IMR-90 (cell line): ENCODE results near the gene SDCCAG8. TPM values are rescaled to one million over a fixed set of nuclear protein-coding genes. Genes with fewer than 3 reads are reported as not detected.

Experiments
- ATAC-seq: fragments of 200-7000 bp; cut with Tn5 transposase; 2 replicates; pipeline ENCODE4 v1.9.1; 2020; ENCODE audit warnings: low read depth, mild to moderate bottlenecking, moderate library complexity
- BruUV-seq: library from RNA; stranded (reverse); fragments of 400-500 nt; replicated peaks from 2 replicates; lab custom pipeline; 2021; lab: Mats Ljungman, UMichigan
- CTCF ChIA-PET: fragments of 300-600 bp; formaldehyde crosslinking; extraction: SDS; loops from one replicate; lab custom pipeline; 2021; ENCODE audit warnings: antibody characterized with exemption; lab: Yijun Ruan, JAX
- POLR2A ChIA-PET: fragments of 300-600 bp; sonication (Branson Sonifier 250); formaldehyde crosslinking; loops from one replicate; lab custom pipeline; 2022; ENCODE audit warnings: antibody characterized with exemption; ENCODE audit not compliant: unreplicated experiment; lab: Charles Lee
- DNase-seq: peaks from one replicate; pipeline ENCODE4 v3.0.0; 2013
- H2AFZ ChIP-seq: replicated peaks from 2 replicates; pipeline ENCODE3; 2013; ENCODE audit warnings: low read length, mild to moderate bottlenecking; ENCODE audit not compliant: poor library complexity
- H2AK5ac ChIP-seq: 2 replicates; pipeline ENCODE4 v1.6.1; 2013; ENCODE audit warnings: low read depth, low read length, inconsistent platforms
- H2AK9ac ChIP-seq: replicated peaks from 2 replicates; pipeline ENCODE3; 2013; ENCODE audit warnings: mild to moderate bottlenecking, low read depth, low read length, moderate library complexity; ENCODE audit not compliant: poor library complexity
- H2BK120ac ChIP-seq: 2 replicates; pipeline ENCODE4 v1.6.1; 2013; ENCODE audit warnings: low read depth, low read length, inconsistent platforms
- H2BK15ac ChIP-seq: 3 replicates; pipeline ENCODE4 v1.6.1; 2013; ENCODE audit warnings: low read depth, low read length, inconsistent platforms
- H2BK20ac ChIP-seq: 2 replicates; pipeline ENCODE4 v1.6.1; 2013; ENCODE audit warnings: low read depth, mild to moderate bottlenecking, inconsistent platforms, low read length, moderate library complexity
- H2BK5ac ChIP-seq: 2 replicates; pipeline ENCODE4 v1.6.1; 2013; ENCODE audit warnings: mild to moderate bottlenecking, low read depth, low read length, inconsistent platforms; ENCODE audit not compliant: poor library complexity, severe bottlenecking
- H3K14ac ChIP-seq: replicated peaks from 2 replicates; pipeline ENCODE4 v1.6.1; 2013; ENCODE audit warnings: low read depth, low read length, inconsistent platforms
- H3K18ac ChIP-seq: 2 replicates; pipeline ENCODE4 v1.6.1; 2013; ENCODE audit warnings: low read depth, low read length, control low read depth
- H3K23ac ChIP-seq: 2 replicates; pipeline ENCODE4 v1.6.1; 2013; ENCODE audit warnings: low read depth, low read length, inconsistent platforms
- H3K27ac ChIP-seq: 2 replicates; pipeline ENCODE4 v1.5.1; 2013; ENCODE audit warnings: mild to moderate bottlenecking, control low read depth, low read length; ENCODE audit not compliant: insufficient read depth
- H3K27me3 ChIP-seq: 2 replicates; pipeline ENCODE4 v1.6.1; 2013; ENCODE audit warnings: low read length; ENCODE audit not compliant: control insufficient read depth, insufficient read depth
- H3K36me3 ChIP-seq: 2 replicates; pipeline ENCODE4 v1.6.1; 2013; ENCODE audit warnings: low read length, mixed read lengths; ENCODE audit not compliant: control insufficient read depth, insufficient read depth
- H3K4ac ChIP-seq: 2 replicates; pipeline ENCODE4 v1.6.1; 2013; ENCODE audit warnings: low read depth, low read length, inconsistent platforms
- H3K4me1 ChIP-seq: 2 replicates; pipeline ENCODE4 v1.6.1; 2013; ENCODE audit warnings: low read length, mixed read lengths; ENCODE audit not compliant: control insufficient read depth, insufficient read depth
- H3K4me2 ChIP-seq: 2 replicates; pipeline ENCODE4 v1.6.1; 2013; ENCODE audit warnings: low read depth, mild to moderate bottlenecking, control low read depth, low read length, moderate library complexity
- H3K4me3 ChIP-seq: 2 replicates; pipeline ENCODE4 v1.5.1; 2013; ENCODE audit warnings: low read depth, mild to moderate bottlenecking, control low read depth, low read length, moderate library complexity; ENCODE audit not compliant: insufficient read depth
- H3K56ac ChIP-seq: 2 replicates; pipeline ENCODE4 v1.6.1; 2013; ENCODE audit warnings: low read length, inconsistent platforms; ENCODE audit not compliant: insufficient read depth; ENCODE audit errors: extremely low read depth
- H3K79me1 ChIP-seq, 2 experiments: 2 replicates each; pipeline ENCODE4 v1.6.1; 2013; ENCODE audit warnings: low read length in 2 of 2, inconsistent platforms in 1 of 2, low read depth in 1 of 2
- H3K9ac ChIP-seq: 2 replicates; pipeline ENCODE4 v1.6.1; 2013; ENCODE audit warnings: low read depth, low read length, control low read depth
- H3K9me1 ChIP-seq: 2 replicates; pipeline ENCODE4 v1.6.1; 2013; ENCODE audit warnings: low read length, inconsistent platforms; ENCODE audit not compliant: insufficient read depth
- H3K9me3 ChIP-seq: 2 replicates; pipeline ENCODE4 v1.6.1; 2013; ENCODE audit warnings: low read length; ENCODE audit not compliant: control insufficient read depth, insufficient read depth
- H4K20me1 ChIP-seq: 2 replicates; pipeline ENCODE4 v1.6.1; 2013; ENCODE audit warnings: low read length, inconsistent platforms; ENCODE audit not compliant: insufficient read depth
- H4K5ac ChIP-seq: 2 replicates; pipeline ENCODE4 v1.6.1; 2013; ENCODE audit warnings: mild to moderate bottlenecking, low read depth, low read length, control low read depth
- H4K8ac ChIP-seq, 2 experiments: 2 replicates each; pipeline ENCODE4 v1.6.1; 2013; ENCODE audit warnings: low read depth in 2 of 2, low read length in 2 of 2, control low read depth in 1 of 2, inconsistent platforms in 1 of 2
- H4K91ac ChIP-seq: 2 replicates; pipeline ENCODE4 v1.6.1; 2013; ENCODE audit warnings: low read depth, low read length, inconsistent platforms; ENCODE audit not compliant: insufficient read depth
- BHLHE40 ChIP-seq: fragments of 150-350 bp; IDR thresholded peaks from 2 replicates; pipeline ENCODE4 v1.6.1; 2016; ENCODE audit warnings: mild to moderate bottlenecking, low read depth, low read length
- CEBPB ChIP-seq: IDR thresholded peaks from 2 replicates; pipeline ENCODE4 v1.6.1; 2012; ENCODE audit warnings: low read depth, low read length, improper control_type of control experiment
- CHD1 ChIP-seq: IDR thresholded peaks from 2 replicates; pipeline ENCODE4 v1.6.1; 2012; ENCODE audit warnings: low read depth, low read length, improper control_type of control experiment
- CTCF ChIP-seq: conservative IDR thresholded peaks from 2 replicates; pipeline ENCODE4 v1.5.1; 2012; ENCODE audit warnings: mild to moderate bottlenecking, low read depth, low read length, improper control_type of control experiment
- ELK1 ChIP-seq: fragments of 150-350 bp; IDR thresholded peaks from 2 replicates; pipeline ENCODE4 v1.6.1; 2016; ENCODE audit warnings: low read depth, mild to moderate bottlenecking, low read length, moderate library complexity, borderline replicate concordance
- FOS ChIP-seq: fragments of 150-350 bp; IDR thresholded peaks from 2 replicates; pipeline ENCODE4 v1.6.1; 2016; ENCODE audit warnings: low read depth, low read length
- MAFK ChIP-seq: IDR thresholded peaks from 2 replicates; pipeline ENCODE4 v1.6.1; 2012; ENCODE audit warnings: low read depth, low read length, improper control_type of control experiment
- MAZ ChIP-seq: IDR thresholded peaks from 2 replicates; pipeline ENCODE4 v1.6.1; 2012; ENCODE audit warnings: low read depth, mild to moderate bottlenecking, low read length, improper control_type of control experiment, moderate library complexity, borderline replicate concordance
- MXI1 ChIP-seq: IDR thresholded peaks from 2 replicates; pipeline ENCODE4 v1.6.1; 2012; ENCODE audit warnings: low read depth, mild to moderate bottlenecking, low read length, moderate library complexity, borderline replicate concordance
- NFE2L2 ChIP-seq: fragments of 150-350 bp; IDR thresholded peaks from 2 replicates; pipeline ENCODE4 v1.6.1; 2016; ENCODE audit warnings: low read depth, mild to moderate bottlenecking, low read length
- POLR2A ChIP-seq: IDR thresholded peaks from 2 replicates; pipeline ENCODE4 v1.6.1; 2012; ENCODE audit warnings: mild to moderate bottlenecking, low read depth, low read length
- RAD21 ChIP-seq: IDR thresholded peaks from 2 replicates; pipeline ENCODE4 v1.6.1; 2012; ENCODE audit warnings: low read length, improper control_type of control experiment
- RCOR1 ChIP-seq: IDR thresholded peaks from 2 replicates; pipeline ENCODE4 v1.6.1; 2012; ENCODE audit warnings: mild to moderate bottlenecking, low read length, improper control_type of control experiment; ENCODE audit not compliant: insufficient replicate concordance
- RFX5 ChIP-seq: IDR thresholded peaks from 2 replicates; pipeline ENCODE4 v1.8.0; 2012; ENCODE audit warnings: low read depth, mild to moderate bottlenecking, low read length, moderate library complexity
- SMC3 ChIP-seq: fragments of 150-350 bp; IDR thresholded peaks from 2 replicates; pipeline ENCODE4 v1.6.1; 2016; ENCODE audit warnings: low read depth, mild to moderate bottlenecking, antibody characterized with exemption, low read length, moderate library complexity
- USF2 ChIP-seq: fragments of 150-350 bp; IDR thresholded peaks from 2 replicates; pipeline ENCODE4 v1.6.1; 2017; ENCODE audit warnings: mild to moderate bottlenecking, antibody characterized with exemption, low read length, low read depth
- WGBS, 2 experiments: methylation state at CpG; one replicate each; pipeline versions ENCODE4 v1.1.5 to v1.1.7; 2013; ENCODE audit warnings: missing lambda C conversion rate in 2 of 2; ENCODE audit not compliant: insufficient read length in 1 of 2; ENCODE audit errors: extremely low coverage in 2 of 2; 5-methylcytosine and 5-hydroxymethylcytosine counted together
- dilution Hi-C: fragments of 300-500 bp; cut with HindIII; formaldehyde crosslinking; loops from one replicate; pipeline ENCODE4 v1.14.3; 2018; ENCODE audit warnings: low sequenced_read_pairs; ENCODE audit not compliant: unreplicated experiment
- in situ Hi-C: fragments of 300-500 bp; cut with MboI; formaldehyde crosslinking; loops from 3 replicates; pipeline ENCODE4 v1.14.3; 2019; ENCODE audit warnings: low sequenced_read_pairs, inconsistent platforms, mixed read lengths
- intact Hi-C: fragments of 100-400 bp; cut with micrococcal nuclease; formaldehyde crosslinking; loops from 2 replicates; pipeline ENCODE4 v1.10.0; 2022
- polyA plus RNA-seq, 3 experiments: library from polyadenylated mRNA; depleted of rRNA; stranded (reverse); fragments of >200 nt; gene quantifications; 2 replicates each; pipeline ENCODE4 v1.2.3, GENCODE V29; 2012; ENCODE audit warnings: low replicate concordance in 1 of 3
- total RNA-seq: library from RNA; depleted of rRNA; stranded (reverse); fragments of >200 nt; gene quantifications from 2 replicates; pipeline ENCODE4 v1.2.3, GENCODE V29; 2012

Gene SDCCAG8
- total and polyA plus RNA-seq, 2 of the 4 experiments (the other 2 are of a cell fraction), result 25.2 to 46.8 TPM

GRCh38 chr1:243375596-243375995 lies 119.8 kb downstream of the SDCCAG8 start:
- in situ Hi-C loops, result no loop called here
- POLR2A ChIA-PET, result no interaction called here
- TF ChIP-seq MAZ (no peak), RCOR1 (no peak), SMC3 (no peak), CEBPB (no peak), POLR2A (no peak), CTCF (no peak), RAD21 (no peak), NFE2L2 (no peak), MAFK (no peak), MXI1 (no peak), ELK1 (no peak), BHLHE40 (no peak), CHD1 (no peak), FOS (no peak), RFX5 (no peak), USF2 (no peak)

More at GRCh38 chr1:243375596-243375995, 119.8 kb downstream of the SDCCAG8 start:
- H2BK15ac ChIP-seq, result no peak overlapping the region
- H4K20me1 ChIP-seq, result no peaks in the 10 kb centered on the region
- DNase-seq (no peak), ATAC-seq (no peak)
- BruUV-seq, result no TSS peak
- no peak overlapping the region for H4K5ac ChIP-seq
- no peak overlapping the region for H3K9ac ChIP-seq
- CTCF ChIA-PET, result no interaction called here
- no peak overlapping the region for H3K23ac ChIP-seq
- H2AK9ac ChIP-seq, result no peak overlapping the region
- no peak overlapping the region for H3K27ac ChIP-seq
- no peak overlapping the region for H3K18ac ChIP-seq
- H3K79me1 ChIP-seq, result peaks cover 0 to 3% of the 10 kb centered on the region in 2 experiments; a peak in 1 of 4 replicates
- no peaks in the 10 kb centered on the region for H3K27me3 ChIP-seq
- no peak overlapping the region for H3K4ac ChIP-seq
- H3K4me2 ChIP-seq, result no peak overlapping the region
- H3K4me1 ChIP-seq, result no peaks in the 10 kb centered on the region
- H3K9me3 ChIP-seq, result peaks cover 4% of the 10 kb centered on the region
- no peak overlapping the region for H4K91ac ChIP-seq
- H3K9me1 ChIP-seq, result no peaks in the 10 kb centered on the region
- H2BK20ac ChIP-seq, result no peak overlapping the region
- H2AK5ac ChIP-seq, result no peak overlapping the region
- no peak overlapping the region for H4K8ac ChIP-seq
- no peak overlapping the region for H2BK5ac ChIP-seq
- H3K56ac ChIP-seq, result no peak overlapping the region
- intact Hi-C loops, result no loop called here
- no peak overlapping the region for H3K14ac ChIP-seq
- H2BK120ac ChIP-seq, result no peak overlapping the region
- H3K4me3 ChIP-seq, result no peak overlapping the region
- peaks cover 4% of the 10 kb centered on the region; the same call in 1 of the 2 replicates for H3K36me3 ChIP-seq
- WGBS, 2 experiments, result no CpG with 5 or more reads among the region's 1 CpG
- no peak overlapping the region for H2AFZ ChIP-seq
- dilution Hi-C loops, result no loop called here
